ENCODE data around the gene PARP2.
A peak's percentile ranks its signal among the peaks of the same experiment; 100 is the strongest.

GRCh38 chr14:20327005-20327869, 16.2 kb upstream of the PARP2 start:
- no peak for TF ChIP-seq EZH2 (IDR thresholded peaks at IDR 0.05; ENCODE audit: borderline replicate concordance, low read depth, low read length, poor library complexity, severe bottlenecking)
- TF ChIP-seq, protein P1, sequence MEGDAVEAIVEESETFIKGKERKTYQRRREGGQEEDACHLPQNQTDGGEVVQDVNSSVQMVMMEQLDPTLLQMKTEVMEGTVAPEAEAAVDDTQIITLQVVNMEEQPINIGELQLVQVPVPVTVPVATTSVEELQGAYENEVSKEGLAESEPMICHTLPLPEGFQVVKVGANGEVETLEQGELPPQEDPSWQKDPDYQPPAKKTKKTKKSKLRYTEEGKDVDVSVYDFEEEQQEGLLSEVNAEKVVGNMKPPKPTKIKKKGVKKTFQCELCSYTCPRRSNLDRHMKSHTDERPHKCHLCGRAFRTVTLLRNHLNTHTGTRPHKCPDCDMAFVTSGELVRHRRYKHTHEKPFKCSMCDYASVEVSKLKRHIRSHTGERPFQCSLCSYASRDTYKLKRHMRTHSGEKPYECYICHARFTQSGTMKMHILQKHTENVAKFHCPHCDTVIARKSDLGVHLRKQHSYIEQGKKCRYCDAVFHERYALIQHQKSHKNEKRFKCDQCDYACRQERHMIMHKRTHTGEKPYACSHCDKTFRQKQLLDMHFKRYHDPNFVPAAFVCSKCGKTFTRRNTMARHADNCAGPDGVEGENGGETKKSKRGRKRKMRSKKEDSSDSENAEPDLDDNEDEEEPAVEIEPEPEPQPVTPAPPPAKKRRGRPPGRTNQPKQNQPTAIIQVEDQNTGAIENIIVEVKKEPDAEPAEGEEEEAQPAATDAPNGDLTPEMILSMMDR (conservative IDR thresholded peaks at IDR 0.05; ENCODE audit: low read depth, low read length): peak; percentile 74
